HepG2 (cell line): ENCODE data around the gene IGSF8. TPM values are rescaled to one million over a fixed set of nuclear protein-coding genes. Genes with fewer than 3 reads are reported as not detected.

Experiments used
- DNMT3B ChIP-seq: conservative IDR thresholded peaks from 2 replicates; pipeline ENCODE4 v1.6.1; 2016; ENCODE audit warnings: missing biosample characterization, control low read depth
- HNF4A ChIP-seq: sonication (generic); formaldehyde crosslinking; IDR thresholded peaks from 2 replicates; pipeline ENCODE4 v1.4.0; 2020; ENCODE audit warnings: missing genetic modification reagents
- MAFF ChIP-seq: IDR thresholded peaks from 2 replicates; pipeline ENCODE4 v1.6.1; 2011; ENCODE audit warnings: low read depth, low read length, improper control_type of control experiment
- MEIS1 ChIP-seq: sonication (generic); formaldehyde crosslinking; IDR thresholded peaks from 2 replicates; pipeline ENCODE4 v1.9.0; 2021; ENCODE audit warnings: mild to moderate bottlenecking, missing genetic modification reagents, moderate library complexity, borderline replicate concordance
- NCOR1 ChIP-seq: fragments of 200-600 bp; sonication (generic); IDR thresholded peaks from 2 replicates; pipeline ENCODE4 v1.7.0; 2017; ENCODE audit warnings: antibody characterized with exemption, low read length, borderline replicate concordance
- NFYC ChIP-seq: IDR thresholded peaks from 2 replicates; pipeline ENCODE4 v1.6.1; 2016; ENCODE audit warnings: missing genetic modification reagents, missing compliant biosample characterization
- RAD51 ChIP-seq: fragments of 450-650 bp; IDR thresholded peaks from 2 replicates; pipeline ENCODE4 v1.6.1; 2016; ENCODE audit warnings: borderline replicate concordance
- RBM39 ChIP-seq: fragments of 200-400 bp; formaldehyde crosslinking; IDR thresholded peaks from one replicate; pipeline ENCODE4 v1.6.1; 2018; ENCODE audit warnings: antibody characterized with exemption, mild to moderate bottlenecking, low read depth, low read length; ENCODE audit not compliant: poor library complexity, severe bottlenecking
- RFXANK ChIP-seq: IDR thresholded peaks from 2 replicates; pipeline ENCODE4 v1.6.1; 2016
- SALL2 ChIP-seq: sonication (generic); formaldehyde crosslinking; IDR thresholded peaks from 2 replicates; pipeline ENCODE4 v1.8.1; 2023; ENCODE audit warnings: mild to moderate bottlenecking, missing genetic modification reagents, inconsistent platforms
- SAP130 ChIP-seq: IDR thresholded peaks from 2 replicates; pipeline ENCODE4 v1.6.1; 2016; ENCODE audit warnings: low read depth
- ZC3H4 ChIP-seq: sonication (generic); formaldehyde crosslinking; IDR thresholded peaks from 2 replicates; pipeline ENCODE4 v1.4.0; 2020; ENCODE audit warnings: missing genetic modification reagents, borderline replicate concordance
- ZNF335 ChIP-seq: sonication (generic); formaldehyde crosslinking; IDR thresholded peaks from 2 replicates; pipeline ENCODE4 v1.4.0; 2020; ENCODE audit warnings: missing genetic modification reagents
- ZNF672 ChIP-seq: sonication (generic); formaldehyde crosslinking; IDR thresholded peaks from 2 replicates; pipeline ENCODE4 v1.8.1; 2022; ENCODE audit warnings: missing genetic modification reagents
- ZNF775 ChIP-seq: sonication (generic); formaldehyde crosslinking; IDR thresholded peaks from 2 replicates; pipeline ENCODE4 v1.4.0; 2020; ENCODE audit warnings: missing genetic modification reagents, mild to moderate bottlenecking, moderate library complexity, borderline replicate concordance
- ZNF879 ChIP-seq: sonication (generic); formaldehyde crosslinking; IDR thresholded peaks from 2 replicates; pipeline ENCODE4 v1.8.1; 2023; ENCODE audit warnings: missing genetic modification reagents
- polyA plus RNA-seq, 8 experiments: library from polyadenylated mRNA; depleted of rRNA in 3 of 8; stranded (reverse) in 7 of 8; unstranded in 1 of 8; fragments of >200 nt; fragmentation: Illumina TruSeq in 4 of 8; extraction: Trizol in 4 of 8; gene quantifications; 2 replicates each; pipeline versions ENCODE4 v1.2.1 to v1.2.3, GENCODE V29; 2011 to 2016; ENCODE audit warnings: low read depth in 4 of 8, missing spikeins in 1 of 8, mixed read lengths in 1 of 8; ENCODE audit not compliant: insufficient read depth in 1 of 8
- total RNA-seq, 5 experiments: library from RNA; depleted of rRNA; stranded (reverse); fragments of >200 nt; fragmentation: Illumina TruSeq; extraction: Trizol; gene quantifications; 2 replicates each; pipeline ENCODE4 v1.2.3, GENCODE V29; 2016; ENCODE audit warnings: low read depth in 1 of 5
- TF ChIP-seq, protein P1 (sequence below): sonication (generic); formaldehyde crosslinking; IDR thresholded peaks from 2 replicates; pipeline ENCODE4 v1.4.0; 2020; ENCODE audit warnings: mild to moderate bottlenecking, missing genetic modification reagents, borderline replicate concordance
- TF ChIP-seq, protein P2 (sequence below): sonication (generic); formaldehyde crosslinking; IDR thresholded peaks from 2 replicates; pipeline ENCODE4 v1.4.0; 2020; ENCODE audit warnings: mild to moderate bottlenecking, missing genetic modification reagents
- TF ChIP-seq, protein P3 (sequence below): sonication (generic); formaldehyde crosslinking; IDR thresholded peaks from 2 replicates; pipeline ENCODE4 v1.4.0; 2020; ENCODE audit warnings: mild to moderate bottlenecking, missing genetic modification reagents
- TF ChIP-seq, protein P4 (sequence below): sonication (generic); formaldehyde crosslinking; IDR thresholded peaks from 2 replicates; pipeline ENCODE4 v1.8.0; 2022; ENCODE audit warnings: mild to moderate bottlenecking, missing genetic modification reagents; ENCODE audit not compliant: insufficient replicate concordance
- TF ChIP-seq, protein P5 (sequence below): IDR thresholded peaks from 2 replicates; pipeline ENCODE4 v1.6.1; 2016
- TF ChIP-seq, protein P6 (sequence below): fragments of 450-650 bp; IDR thresholded peaks from 2 replicates; pipeline ENCODE4 v1.6.1; 2017; ENCODE audit warnings: mild to moderate bottlenecking

IGSF8 gene
- total and polyA plus RNA-seq, 2 of the 13 experiments (the other 11 are each of a cell fraction or from before 2014, with no cell fraction given), result 24.0 to 41.0 TPM

DNA sequence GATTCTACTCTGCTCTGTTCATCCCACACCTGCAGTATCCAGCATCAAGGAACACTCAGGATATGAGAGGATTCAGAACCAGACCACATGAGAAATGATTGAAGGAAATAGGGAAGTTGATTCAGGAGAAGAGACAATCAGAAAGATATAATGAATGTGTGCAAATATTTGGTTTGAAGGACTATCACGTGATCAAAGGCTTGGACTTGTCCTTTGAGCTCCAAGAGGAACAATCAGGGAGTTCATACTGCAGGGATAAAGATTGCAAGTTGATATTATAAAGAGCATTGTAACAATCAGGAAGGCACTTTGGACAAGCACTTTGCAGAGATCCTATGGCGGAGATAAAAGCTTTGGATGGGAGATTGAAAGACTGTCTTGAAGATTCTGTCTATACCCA is 52.8 kb downstream of the IGSF8 start (continued):
- TF ChIP-seq NCOR1 (0 out of 2 replicates have a peak, but pooled peaks have one; percentile 39), NFYC (CRISPR knock-in tag) (no peak), SALL2 (CRISPR knock-in tag) (no peak), HNF4A (peak; percentile 68), ZC3H4 (CRISPR knock-in tag) (no peak), MAFF (no peak), ZNF879 (no peak), SAP130 (CRISPR knock-in tag) (0 out of 2 replicates have a peak, but pooled peaks have one; percentile 10), DNMT3B (CRISPR knock-in tag) (no peak), ZNF672 (CRISPR knock-in tag) (no peak), RFXANK (CRISPR knock-in tag) (no peak), ZNF775 (CRISPR knock-in tag) (no peak), ZNF335 (no peak), MEIS1 (CRISPR knock-in tag) (no peak), RAD51 (peak; percentile 95), RBM39 (no peak)
- TF ChIP-seq, protein P1, sequence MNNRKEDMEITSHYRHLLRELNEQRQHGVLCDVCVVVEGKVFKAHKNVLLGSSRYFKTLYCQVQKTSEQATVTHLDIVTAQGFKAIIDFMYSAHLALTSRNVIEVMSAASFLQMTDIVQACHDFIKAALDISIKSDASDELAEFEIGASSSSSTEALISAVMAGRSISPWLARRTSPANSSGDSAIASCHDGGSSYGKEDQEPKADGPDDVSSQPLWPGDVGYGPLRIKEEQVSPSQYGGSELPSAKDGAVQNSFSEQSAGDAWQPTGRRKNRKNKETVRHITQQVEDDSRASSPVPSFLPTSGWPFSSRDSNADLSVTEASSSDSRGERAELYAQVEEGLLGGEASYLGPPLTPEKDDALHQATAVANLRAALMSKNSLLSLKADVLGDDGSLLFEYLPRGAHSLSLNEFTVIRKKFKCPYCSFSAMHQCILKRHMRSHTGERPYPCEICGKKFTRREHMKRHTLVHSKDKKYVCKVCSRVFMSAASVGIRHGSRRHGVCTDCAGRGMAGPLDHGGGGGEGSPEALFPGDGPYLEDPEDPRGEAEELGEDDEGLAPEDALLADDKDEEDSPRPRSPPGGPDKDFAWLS (CRISPR knock-in tag), result no peak
- TF ChIP-seq, protein P2, sequence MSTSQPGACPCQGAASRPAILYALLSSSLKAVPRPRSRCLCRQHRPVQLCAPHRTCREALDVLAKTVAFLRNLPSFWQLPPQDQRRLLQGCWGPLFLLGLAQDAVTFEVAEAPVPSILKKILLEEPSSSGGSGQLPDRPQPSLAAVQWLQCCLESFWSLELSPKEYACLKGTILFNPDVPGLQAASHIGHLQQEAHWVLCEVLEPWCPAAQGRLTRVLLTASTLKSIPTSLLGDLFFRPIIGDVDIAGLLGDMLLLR (CRISPR knock-in tag), result no peak
- TF ChIP-seq, protein P3, sequence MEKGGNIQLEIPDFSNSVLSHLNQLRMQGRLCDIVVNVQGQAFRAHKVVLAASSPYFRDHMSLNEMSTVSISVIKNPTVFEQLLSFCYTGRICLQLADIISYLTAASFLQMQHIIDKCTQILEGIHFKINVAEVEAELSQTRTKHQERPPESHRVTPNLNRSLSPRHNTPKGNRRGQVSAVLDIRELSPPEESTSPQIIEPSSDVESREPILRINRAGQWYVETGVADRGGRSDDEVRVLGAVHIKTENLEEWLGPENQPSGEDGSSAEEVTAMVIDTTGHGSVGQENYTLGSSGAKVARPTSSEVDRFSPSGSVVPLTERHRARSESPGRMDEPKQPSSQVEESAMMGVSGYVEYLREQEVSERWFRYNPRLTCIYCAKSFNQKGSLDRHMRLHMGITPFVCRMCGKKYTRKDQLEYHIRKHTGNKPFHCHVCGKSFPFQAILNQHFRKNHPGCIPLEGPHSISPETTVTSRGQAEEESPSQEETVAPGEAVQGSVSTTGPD (CRISPR knock-in tag), result no peak
- TF ChIP-seq, protein P4, sequence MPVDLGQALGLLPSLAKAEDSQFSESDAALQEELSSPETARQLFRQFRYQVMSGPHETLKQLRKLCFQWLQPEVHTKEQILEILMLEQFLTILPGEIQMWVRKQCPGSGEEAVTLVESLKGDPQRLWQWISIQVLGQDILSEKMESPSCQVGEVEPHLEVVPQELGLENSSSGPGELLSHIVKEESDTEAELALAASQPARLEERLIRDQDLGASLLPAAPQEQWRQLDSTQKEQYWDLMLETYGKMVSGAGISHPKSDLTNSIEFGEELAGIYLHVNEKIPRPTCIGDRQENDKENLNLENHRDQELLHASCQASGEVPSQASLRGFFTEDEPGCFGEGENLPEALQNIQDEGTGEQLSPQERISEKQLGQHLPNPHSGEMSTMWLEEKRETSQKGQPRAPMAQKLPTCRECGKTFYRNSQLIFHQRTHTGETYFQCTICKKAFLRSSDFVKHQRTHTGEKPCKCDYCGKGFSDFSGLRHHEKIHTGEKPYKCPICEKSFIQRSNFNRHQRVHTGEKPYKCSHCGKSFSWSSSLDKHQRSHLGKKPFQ, result no peak
- TF ChIP-seq, protein P5, sequence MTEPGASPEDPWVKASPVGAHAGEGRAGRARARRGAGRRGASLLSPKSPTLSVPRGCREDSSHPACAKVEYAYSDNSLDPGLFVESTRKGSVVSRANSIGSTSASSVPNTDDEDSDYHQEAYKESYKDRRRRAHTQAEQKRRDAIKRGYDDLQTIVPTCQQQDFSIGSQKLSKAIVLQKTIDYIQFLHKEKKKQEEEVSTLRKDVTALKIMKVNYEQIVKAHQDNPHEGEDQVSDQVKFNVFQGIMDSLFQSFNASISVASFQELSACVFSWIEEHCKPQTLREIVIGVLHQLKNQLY (CRISPR knock-in tag), result peak; percentile 93; the same call in 1 of the 2 replicates
- TF ChIP-seq, protein P6, sequence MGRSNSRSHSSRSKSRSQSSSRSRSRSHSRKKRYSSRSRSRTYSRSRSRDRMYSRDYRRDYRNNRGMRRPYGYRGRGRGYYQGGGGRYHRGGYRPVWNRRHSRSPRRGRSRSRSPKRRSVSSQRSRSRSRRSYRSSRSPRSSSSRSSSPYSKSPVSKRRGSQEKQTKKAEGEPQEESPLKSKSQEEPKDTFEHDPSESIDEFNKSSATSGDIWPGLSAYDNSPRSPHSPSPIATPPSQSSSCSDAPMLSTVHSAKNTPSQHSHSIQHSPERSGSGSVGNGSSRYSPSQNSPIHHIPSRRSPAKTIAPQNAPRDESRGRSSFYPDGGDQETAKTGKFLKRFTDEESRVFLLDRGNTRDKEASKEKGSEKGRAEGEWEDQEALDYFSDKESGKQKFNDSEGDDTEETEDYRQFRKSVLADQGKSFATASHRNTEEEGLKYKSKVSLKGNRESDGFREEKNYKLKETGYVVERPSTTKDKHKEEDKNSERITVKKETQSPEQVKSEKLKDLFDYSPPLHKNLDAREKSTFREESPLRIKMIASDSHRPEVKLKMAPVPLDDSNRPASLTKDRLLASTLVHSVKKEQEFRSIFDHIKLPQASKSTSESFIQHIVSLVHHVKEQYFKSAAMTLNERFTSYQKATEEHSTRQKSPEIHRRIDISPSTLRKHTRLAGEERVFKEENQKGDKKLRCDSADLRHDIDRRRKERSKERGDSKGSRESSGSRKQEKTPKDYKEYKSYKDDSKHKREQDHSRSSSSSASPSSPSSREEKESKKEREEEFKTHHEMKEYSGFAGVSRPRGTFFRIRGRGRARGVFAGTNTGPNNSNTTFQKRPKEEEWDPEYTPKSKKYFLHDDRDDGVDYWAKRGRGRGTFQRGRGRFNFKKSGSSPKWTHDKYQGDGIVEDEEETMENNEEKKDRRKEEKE, result no peak
